PC-3 (cell line): ENCODE data around the gene CERT1.

Experiments
- CTCF ChIP-seq: fragments of 300-600 bp; sonication (generic); conservative IDR thresholded peaks from 2 replicates; pipeline ENCODE4 v1.5.1; 2017; ENCODE audit warnings: antibody characterized with exemption, low read depth, mild to moderate bottlenecking, low read length
- EZH2 ChIP-seq: fragments of 300-600 bp; sonication (generic); IDR thresholded peaks from one replicate; pipeline ENCODE4 v1.6.1; 2017; ENCODE audit warnings: antibody characterized with exemption, mild to moderate bottlenecking, low read length; ENCODE audit not compliant: unreplicated experiment

GRCh38 chr5:75510417-75510835, 1.0 kb downstream of the CERT1 start:
- TF ChIP-seq EZH2 (no peak), CTCF (no peak)
